ENCODE data around the gene CA14.
A peak's percentile ranks its signal among the peaks of the same experiment; 100 is the strongest.
"Not testable (repeated sequence)": the region's sequence is repeated elsewhere in the genome, so short reads cannot be mapped to it uniquely, and the experiment has no call there.

The CA14 gene

GRCh38 chr1:150257624-150258585 lies at the start of gene CA14:
Gene CA14 (plus strand): TSS chr1:150257774. CDS start chr1:150258129, 355 bp downstream.
- DNase-seq = no peak

DNA sequence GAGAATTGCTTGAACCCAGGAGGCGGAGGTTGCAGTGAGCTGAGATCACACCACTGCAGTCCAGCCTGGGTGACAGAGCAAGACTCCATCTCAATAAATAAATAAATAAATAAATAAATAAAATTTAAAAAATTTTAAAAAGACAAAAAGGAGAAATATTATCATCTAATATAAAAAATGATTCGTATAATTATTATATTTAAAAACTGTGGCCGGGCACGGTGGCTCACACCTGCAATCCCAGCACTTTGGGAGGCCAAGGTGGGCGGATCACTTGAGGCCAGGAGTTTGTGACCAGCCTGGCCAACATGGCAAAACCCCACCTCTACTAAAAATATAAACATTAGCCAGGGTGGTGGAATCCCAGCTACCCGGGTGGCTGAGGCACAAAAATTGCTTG lies 49.1 kb upstream of the CA14 start:
- DNase-seq = not testable (repeated sequence)

DNA sequence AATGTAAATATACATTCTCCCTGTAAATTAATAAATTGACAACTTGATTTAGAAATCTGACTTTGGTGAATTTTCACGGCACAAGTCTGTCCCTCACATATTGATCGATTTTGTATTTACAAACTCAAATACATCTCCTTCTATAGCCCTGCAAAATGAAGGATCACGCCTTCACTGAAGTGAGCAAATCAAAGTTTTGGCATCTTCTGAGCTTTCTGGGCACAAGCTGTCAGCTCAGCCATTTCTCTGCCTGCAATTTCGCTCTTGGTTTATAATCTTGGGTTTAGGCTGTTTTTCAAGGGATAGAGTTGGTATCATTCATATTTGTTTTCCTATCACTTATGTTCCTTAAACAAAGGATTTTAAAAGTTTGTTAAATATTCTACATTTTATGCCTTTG lies 47.5 kb upstream of the CA14 start:
- no peak for DNase-seq

DNA sequence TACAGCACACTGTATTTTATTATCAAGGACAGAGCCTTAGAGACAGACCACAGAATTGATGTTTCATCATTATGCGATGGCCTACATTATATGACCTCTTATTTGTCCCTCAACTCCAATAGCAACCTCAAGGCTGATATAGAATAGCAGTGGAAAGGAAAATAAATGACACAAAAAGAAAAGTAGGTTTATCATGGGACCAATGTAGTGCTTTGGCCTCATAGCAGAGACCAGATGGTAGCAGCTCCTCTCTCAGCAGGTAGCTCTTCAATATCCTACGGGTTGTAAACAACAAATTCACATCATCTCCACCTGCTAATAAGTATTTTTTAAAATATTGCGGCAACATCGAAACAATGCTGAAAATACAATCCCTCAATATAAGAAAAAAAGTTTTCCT lies 46.9 kb upstream of the CA14 start:
- DNase-seq = no peak

GRCh38 chr1:150212070-150212469 lies 45.5 kb upstream of the CA14 start:
- DNase-seq = no peak

GRCh38 chr1:150213170-150214098 lies 44.1 kb upstream of the CA14 start:
- peak; percentile 99 for DNase-seq

- DNase-seq = not testable (repeated sequence)
Observed at GRCh38 chr1:150214099-150214756, 43.3 kb upstream of the CA14 start.

DNA sequence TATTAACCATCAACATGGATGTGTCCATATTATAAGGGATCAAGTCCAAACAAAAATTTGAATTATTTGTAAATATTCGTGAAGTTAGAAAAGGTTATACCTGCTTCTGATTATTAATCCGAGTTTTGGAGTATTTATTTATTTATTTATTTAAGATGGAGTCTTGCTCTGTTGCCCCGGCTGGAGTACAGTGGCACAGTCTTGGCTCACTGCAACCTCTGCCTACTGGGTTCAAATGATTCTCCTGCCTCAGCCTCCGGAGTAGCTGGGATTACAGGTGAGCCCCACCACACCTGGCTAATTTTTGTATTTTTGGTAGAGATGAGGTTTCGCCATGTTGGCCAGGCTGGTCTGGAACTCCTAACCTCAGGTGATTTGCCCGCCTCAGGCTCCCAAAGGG lies 41.7 kb upstream of the CA14 start:
- not testable (repeated sequence) for DNase-seq

GRCh38 chr1:150221552-150221951 lies 36.0 kb upstream of the CA14 start:
- DNase-seq = peak; percentile 20

DNA sequence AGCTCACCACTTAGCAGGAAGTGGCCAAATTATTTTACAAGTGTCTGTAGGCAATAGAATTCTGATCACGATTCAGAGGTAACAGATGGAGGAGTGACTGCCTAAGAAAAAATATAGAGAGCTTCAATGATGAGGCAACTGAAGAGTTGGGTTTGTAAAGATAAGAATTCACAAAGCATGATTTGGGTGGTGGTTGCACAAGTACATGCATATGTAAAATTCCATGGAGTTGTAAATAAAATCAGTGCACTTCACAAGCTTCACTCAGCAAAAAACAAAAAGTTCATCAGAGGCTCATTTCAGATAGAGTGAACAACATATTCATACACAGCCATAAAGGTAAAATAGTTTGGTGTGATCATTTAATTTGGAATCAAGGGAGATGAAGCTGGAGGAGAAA lies 32.6 kb upstream of the CA14 start:
- no peak for DNase-seq

GRCh38 chr1:150225546-150225945 lies 32.0 kb upstream of the CA14 start:
- DNase-seq = no peak

DNA sequence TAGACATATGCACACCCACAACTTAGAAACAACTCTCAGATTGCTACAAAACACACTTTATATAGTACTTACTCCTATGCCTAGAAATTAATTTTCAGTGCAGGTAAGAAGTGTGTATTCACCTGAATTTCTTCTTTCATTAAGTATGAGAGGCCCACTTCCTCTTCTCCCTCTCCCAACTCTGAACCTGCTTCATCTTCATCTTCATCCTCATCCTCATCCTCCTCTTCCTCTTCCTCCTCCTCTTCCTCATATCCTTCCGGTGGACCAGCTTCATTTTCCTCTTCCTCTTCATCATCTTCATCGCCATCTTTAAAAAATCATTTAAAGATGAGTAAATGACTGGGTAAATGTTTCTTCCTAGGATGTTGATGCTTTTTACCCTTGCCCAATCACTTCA lies 31.1 kb upstream of the CA14 start:
- no peak for DNase-seq

DNA sequence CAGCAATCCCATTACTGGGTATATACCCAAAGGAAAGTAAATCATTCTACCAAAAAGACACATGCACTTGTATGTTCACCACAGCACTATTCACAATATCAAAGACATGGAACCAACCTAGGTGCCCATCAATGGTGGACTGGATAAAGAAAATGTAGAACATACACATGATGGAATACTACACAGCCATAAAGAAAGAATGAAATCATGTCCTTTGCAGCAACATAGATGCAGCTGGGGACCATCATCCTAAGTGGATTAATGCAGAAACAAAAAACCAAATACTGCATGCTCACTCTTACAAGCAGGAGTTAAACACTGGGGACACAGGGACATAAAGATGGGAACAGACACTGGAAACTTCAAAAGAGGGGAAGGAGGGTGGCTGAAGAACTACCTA lies 30.3 kb upstream of the CA14 start:
- no peak for DNase-seq

DNA sequence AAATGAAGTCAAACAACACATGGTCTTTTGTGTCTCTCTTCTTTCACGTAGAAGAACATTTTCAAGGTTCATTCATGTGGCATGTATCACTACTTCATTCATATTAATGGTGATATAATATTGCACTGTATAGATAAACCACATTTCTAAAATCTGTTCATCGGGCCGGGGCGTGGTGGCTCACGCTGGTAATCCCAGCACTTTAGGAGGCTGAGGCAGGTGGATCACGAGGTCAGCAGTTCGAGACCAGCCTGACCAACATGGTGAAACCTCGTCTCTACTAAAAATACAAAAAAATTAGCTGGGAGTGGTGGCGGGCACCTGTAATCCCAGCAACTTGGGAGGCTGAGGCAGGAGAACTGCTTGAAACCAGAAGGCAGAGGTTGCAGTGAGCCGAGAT lies 29.3 kb upstream of the CA14 start:
- not testable (repeated sequence) for DNase-seq

- DNase-seq = not testable (repeated sequence)
Observed at GRCh38 chr1:150232921-150233320, 24.7 kb upstream of the CA14 start.

- peak; percentile 73 for DNase-seq
Observed at GRCh38 chr1:150233359-150234308, 23.9 kb upstream of the CA14 start.

GRCh38 chr1:150234309-150234565 lies 23.3 kb upstream of the CA14 start:
- DNase-seq = no peak

- DNase-seq = peak; percentile 78
Observed at GRCh38 chr1:150234566-150235293, 22.8 kb upstream of the CA14 start.

DNA sequence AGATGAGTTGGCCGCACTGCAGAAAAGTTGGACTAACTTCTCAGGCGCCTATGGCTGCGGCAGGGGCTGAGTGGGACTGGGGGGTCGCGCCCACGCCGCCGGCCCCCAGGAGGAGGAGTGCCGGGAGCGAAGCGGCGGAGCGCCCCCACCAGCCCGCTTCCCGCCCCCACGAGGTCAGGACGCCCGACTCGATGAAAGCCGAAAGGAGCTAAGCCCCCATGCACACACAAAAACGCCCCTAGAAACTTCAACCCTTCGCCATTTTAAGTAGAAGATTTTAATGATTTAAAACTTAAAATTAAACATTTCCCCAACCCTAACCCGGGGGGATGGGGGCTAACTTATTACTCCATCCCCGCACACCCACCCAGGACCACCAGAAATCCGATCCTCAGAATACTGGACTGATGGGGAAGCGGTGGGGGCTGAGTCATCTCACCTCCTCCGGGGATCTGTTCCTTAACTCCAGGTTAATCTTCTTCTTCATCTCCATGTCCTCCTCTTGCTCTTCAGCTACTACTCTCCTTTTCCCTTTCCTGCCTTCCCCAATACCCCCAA lies 22.2 kb upstream of the CA14 start:
- DNase-seq = peak; percentile 32

- peak; percentile 100 for DNase-seq
Observed at GRCh38 chr1:150235852-150236613, 21.5 kb upstream of the CA14 start, which contains the start of gene ANP32E. Gene ANP32E (minus strand): TSS chr1:150236112. CDS start chr1:150235786, 326 bp downstream.

Measured in MV-4-11 (cell line).